ENCODE data around the gene SIPA1L3.
"Not testable (repeated sequence)": the region's sequence is repeated elsewhere in the genome, so short reads cannot be mapped to it uniquely, and the experiment has no call there.

The SIPA1L3 gene

GRCh38 chr19:37906869-37907734 lies at the start of gene SIPA1L3:
SIPA1L3 (plus strand) TSS chr19:37907208; CDS start chr19:38081566, 174,358 bp downstream.
- peak; percentile 75 for DNase-seq (ENCODE audit: low spot score)

GRCh38 chr19:37864501-37864900 lies 42.5 kb upstream of the SIPA1L3 start:
- DNase-seq (ENCODE audit: low spot score) = no peak

- DNase-seq (ENCODE audit: low spot score) = not testable (repeated sequence)
Observed at GRCh38 chr19:37865930-37866329, 41.1 kb upstream of the SIPA1L3 start.

GRCh38 chr19:37867831-37868230 lies 39.2 kb upstream of the SIPA1L3 start:
- DNase-seq (ENCODE audit: low spot score) = no peak

GRCh38 chr19:37869766-37870340 lies 37.2 kb upstream of the SIPA1L3 start:
- no peak for DNase-seq (ENCODE audit: low spot score)

- no peak for DNase-seq (ENCODE audit: low spot score)
Observed at GRCh38 chr19:37872383-37872782, 34.6 kb upstream of the SIPA1L3 start.

- no peak for DNase-seq (ENCODE audit: low spot score)
Observed at GRCh38 chr19:37874784-37875183, 32.2 kb upstream of the SIPA1L3 start.

GRCh38 chr19:37876032-37876431 lies 31.0 kb upstream of the SIPA1L3 start:
- no peak for DNase-seq (ENCODE audit: low spot score)

GRCh38 chr19:37877147-37877546 lies 29.9 kb upstream of the SIPA1L3 start:
- no peak for DNase-seq (ENCODE audit: low spot score)

- no peak for DNase-seq (ENCODE audit: low spot score)
Observed at GRCh38 chr19:37885392-37885791, 21.6 kb upstream of the SIPA1L3 start.

GRCh38 chr19:37886571-37886970 lies 20.4 kb upstream of the SIPA1L3 start:
- no peak for DNase-seq (ENCODE audit: low spot score)

GRCh38 chr19:37893845-37894575 lies 13.0 kb upstream of the SIPA1L3 start:
- no peak for DNase-seq (ENCODE audit: low spot score)

- no peak for DNase-seq (ENCODE audit: low spot score)
Observed at GRCh38 chr19:37896180-37896579, 10.8 kb upstream of the SIPA1L3 start.

- DNase-seq (ENCODE audit: low spot score) = no peak
Observed at GRCh38 chr19:37899453-37899852, 7.6 kb upstream of the SIPA1L3 start.

- DNase-seq (ENCODE audit: low spot score) = no peak
Observed at GRCh38 chr19:37899966-37900365, 7.0 kb upstream of the SIPA1L3 start.

GRCh38 chr19:37902668-37903067 lies 4.3 kb upstream of the SIPA1L3 start:
- peak; percentile 46 for DNase-seq (ENCODE audit: low spot score)

GRCh38 chr19:37903096-37903495 lies 3.9 kb upstream of the SIPA1L3 start:
- DNase-seq (ENCODE audit: low spot score) = no peak

GRCh38 chr19:37905946-37906868 lies 801 bp upstream of the SIPA1L3 start, which contains the start of gene WDR87:
WDR87 (minus strand) TSS chr19:37906594; CDS start chr19:37898239, 8,355 bp downstream.
- DNase-seq (ENCODE audit: low spot score) = no peak

- DNase-seq (ENCODE audit: low spot score) = no peak
Observed at GRCh38 chr19:37907735-37908455, 887 bp downstream of the SIPA1L3 start.

- no peak for DNase-seq (ENCODE audit: low spot score)
Observed at GRCh38 chr19:37909661-37910199, 2.7 kb downstream of the SIPA1L3 start.

GRCh38 chr19:37914908-37915307 lies 7.9 kb downstream of the SIPA1L3 start:
- no peak for DNase-seq (ENCODE audit: low spot score)

All from hematopoietic multipotent progenitor cell treated with erythropoietin and hydrocortisone succinate and interleukin-3 and kit ligand, for 15 days (in vitro differentiated cells).